Measurements from ENCODE around the gene NEB.

The NEB gene

GRCh38 chr2:151733771-151734672 lies at the start of gene NEB:
TSS of gene NEB (minus strand) at chr2:151734476. CDS start at chr2:151733156, 1,320 bp downstream.
- no peak within 1 kb of the TSS for H3K4me2 ChIP-seq (ENCODE audit: low read depth, low read length, poor library complexity, severe bottlenecking)
- H3K36me3 ChIP-seq (ENCODE audit: insufficient read depth, low read length): no peaks in the 10 kb centered on the region
- H2AFZ ChIP-seq (ENCODE audit: low read length): 0 out of 2 replicates have a peak within 1 kb of the TSS, but pooled peaks have one; percentile 12
- no peaks in the 10 kb centered on the region for H3K9me3 ChIP-seq (ENCODE audit: insufficient read depth, low read depth, low read length)
- H3F3A ChIP-seq (ENCODE audit: low read depth): no peaks in the 10 kb centered on the region
- no peak within 1 kb of the TSS for H3K9ac ChIP-seq (ENCODE audit: low read depth, low read length, poor library complexity, severe bottlenecking)
- TF ChIP-seq CTCF (conservative IDR thresholded peaks at IDR 0.05; ENCODE audit: low read length): no peak
- TF ChIP-seq EZH2phosphoT487 (IDR thresholded peaks at IDR 0.05; ENCODE audit: borderline replicate concordance): no peak
- no peaks in the 10 kb centered on the region for H3K79me2 ChIP-seq (ENCODE audit: insufficient read depth, low read length)
- no peaks in the 10 kb centered on the region for H3K9me2 ChIP-seq (replicated peaks; ENCODE audit: low read depth, low read length)
- no peaks in the 10 kb centered on the region for H3K27me3 ChIP-seq (ENCODE audit: insufficient read depth, low read length, poor library complexity, severe bottlenecking)
- no peaks in the 10 kb centered on the region for H3K4me1 ChIP-seq (ENCODE audit: insufficient read depth, low read length, poor library complexity, severe bottlenecking)
- no peaks in the 10 kb centered on the region for H4K20me1 ChIP-seq (ENCODE audit: insufficient read depth, low read length, poor library complexity, severe bottlenecking)
- no peak within 1 kb of the TSS for H3K4me3 ChIP-seq (ENCODE audit: low read length, poor library complexity, severe bottlenecking)

GRCh38 chr2:151783133-151783520 lies 48.9 kb upstream of the NEB start:
- Histone ChIP-seq H2AFZ (ENCODE audit: low read length) (no peak overlapping the region), H3K9me2 (replicated peaks; ENCODE audit: low read depth, low read length) (no peaks in the 10 kb centered on the region), H3K4me1 (ENCODE audit: insufficient read depth, low read length, poor library complexity, severe bottlenecking) (peaks cover 4% of the 10 kb centered on the region), H3K4me2 (ENCODE audit: low read depth, low read length, poor library complexity, severe bottlenecking) (no peak overlapping the region), H3F3A (ENCODE audit: low read depth) (no peaks in the 10 kb centered on the region), H3K79me2 (ENCODE audit: insufficient read depth, low read length) (no peaks in the 10 kb centered on the region), H3K4me3 (ENCODE audit: low read length, poor library complexity, severe bottlenecking) (no peak overlapping the region), H3K9ac (ENCODE audit: low read depth, low read length, poor library complexity, severe bottlenecking) (no peak overlapping the region), H4K20me1 (ENCODE audit: insufficient read depth, low read length, poor library complexity, severe bottlenecking) (no peaks in the 10 kb centered on the region), H3K36me3 (ENCODE audit: insufficient read depth, low read length) (no peaks in the 10 kb centered on the region), H3K9me3 (ENCODE audit: insufficient read depth, low read depth, low read length) (no peaks in the 10 kb centered on the region), H3K27me3 (ENCODE audit: insufficient read depth, low read length, poor library complexity, severe bottlenecking) (no peaks in the 10 kb centered on the region)
- no peak for TF ChIP-seq CTCF (conservative IDR thresholded peaks at IDR 0.05; ENCODE audit: low read length)
- no peak for TF ChIP-seq EZH2phosphoT487 (IDR thresholded peaks at IDR 0.05; ENCODE audit: borderline replicate concordance)

DNA sequence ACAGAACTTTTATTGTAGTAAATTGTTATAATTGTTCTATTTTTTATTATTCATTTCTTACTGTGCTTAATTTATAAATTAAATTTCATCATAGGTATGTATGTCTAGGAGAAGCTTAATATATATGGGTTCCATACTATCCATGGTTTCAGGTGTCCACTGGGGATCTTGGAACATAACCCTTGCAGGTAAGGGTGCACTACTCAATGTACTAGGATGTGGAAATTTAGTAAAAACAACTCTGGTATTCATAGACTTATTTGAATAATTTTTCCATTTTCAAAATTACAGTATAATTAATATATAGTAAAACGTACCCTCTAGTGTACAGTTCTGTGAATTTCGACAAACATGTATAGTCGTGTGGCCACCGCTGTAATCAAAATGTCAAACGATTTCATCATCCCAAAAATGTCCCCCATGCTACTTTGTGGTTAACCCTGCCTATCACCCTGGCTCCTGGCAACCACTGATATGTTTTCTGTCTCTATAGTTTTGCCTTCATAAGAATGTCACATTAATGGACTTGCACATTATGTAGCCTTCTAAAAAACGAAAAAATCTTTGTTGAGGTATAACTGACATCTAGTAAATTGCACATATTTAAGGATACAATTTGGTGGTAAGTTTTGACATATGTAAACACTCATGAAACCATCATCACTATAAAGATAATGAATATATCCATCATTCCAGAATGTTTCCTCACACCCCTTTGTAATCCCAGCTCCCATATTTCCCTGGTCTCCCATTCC lies 48.3 kb upstream of the NEB start:
- Histone ChIP-seq H3K27me3 (ENCODE audit: insufficient read depth, low read length, poor library complexity, severe bottlenecking) (no peaks in the 10 kb centered on the region), H3K4me3 (ENCODE audit: low read length, poor library complexity, severe bottlenecking) (no peak overlapping the region), H3K36me3 (ENCODE audit: insufficient read depth, low read length) (no peaks in the 10 kb centered on the region), H3K4me2 (ENCODE audit: low read depth, low read length, poor library complexity, severe bottlenecking) (no peak overlapping the region), H3K4me1 (ENCODE audit: insufficient read depth, low read length, poor library complexity, severe bottlenecking) (peaks cover 4% of the 10 kb centered on the region), H2AFZ (ENCODE audit: low read length) (no peak overlapping the region), H4K20me1 (ENCODE audit: insufficient read depth, low read length, poor library complexity, severe bottlenecking) (no peaks in the 10 kb centered on the region), H3K79me2 (ENCODE audit: insufficient read depth, low read length) (no peaks in the 10 kb centered on the region), H3F3A (ENCODE audit: low read depth) (no peaks in the 10 kb centered on the region), H3K9me3 (ENCODE audit: insufficient read depth, low read depth, low read length) (no peaks in the 10 kb centered on the region), H3K9me2 (replicated peaks; ENCODE audit: low read depth, low read length) (no peaks in the 10 kb centered on the region), H3K9ac (ENCODE audit: low read depth, low read length, poor library complexity, severe bottlenecking) (no peak overlapping the region)
- TF ChIP-seq CTCF (conservative IDR thresholded peaks at IDR 0.05; ENCODE audit: low read length) (no peak), EZH2phosphoT487 (IDR thresholded peaks at IDR 0.05; ENCODE audit: borderline replicate concordance) (no peak)

Data from Loucy (cell line).